Stimulated activated CD8-positive, alpha-beta memory T cell treated with anti-CD3 and anti-CD28 coated beads, Interleukin-7, amount 100 ng/mL, for 24 hours (primary cell): ENCODE data around the gene SYCP2.

Experiments used
- DNase-seq: peaks from one replicate; pipeline ENCODE4 v3.0.0-alpha.2; 2020; ENCODE audit warnings: low read depth

SYCP2 gene

DNA sequence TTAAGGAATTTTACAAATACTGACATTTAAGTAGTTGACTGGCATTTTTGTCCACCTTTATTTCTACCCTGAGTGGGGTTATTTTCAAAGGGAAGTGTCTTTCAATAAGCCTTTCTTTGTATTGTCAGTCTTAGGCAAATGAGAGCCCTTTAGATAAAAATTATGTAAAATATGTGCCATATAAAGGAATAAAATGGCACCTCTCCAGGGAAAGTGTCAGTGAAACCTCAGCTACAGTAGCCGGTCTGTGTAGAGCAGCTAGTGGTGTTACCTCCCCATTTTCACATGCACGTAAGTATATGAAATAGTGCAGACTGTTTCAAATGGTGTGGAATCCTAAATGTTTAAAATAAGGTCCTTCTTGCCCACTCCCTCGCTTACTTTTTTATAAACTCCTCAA is 11.7 kb upstream of the SYCP2 start:
- DNase-seq: no peak

DNA sequence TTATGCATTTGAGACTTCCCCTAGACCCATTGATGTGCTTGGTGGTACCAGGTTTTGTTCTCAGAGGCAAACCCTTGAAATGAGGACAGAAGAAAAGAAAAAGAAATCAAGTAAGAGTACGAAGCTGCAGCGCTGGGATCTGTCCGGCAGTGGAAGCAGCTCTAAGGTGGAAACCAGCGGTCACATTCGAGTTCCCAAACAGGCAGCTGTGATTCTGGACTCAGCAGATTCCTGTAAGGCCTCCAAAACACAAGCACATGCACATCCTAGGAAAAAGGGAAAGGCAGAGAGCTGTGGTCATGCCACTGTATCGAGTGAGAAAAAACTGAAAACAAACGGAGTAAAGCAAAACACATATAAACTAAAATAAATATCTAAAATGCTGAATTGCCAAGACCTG is 11.3 kb upstream of the SYCP2 start:
- DNase-seq: no peak

- no peak for DNase-seq
These were observed 8.8 kb upstream of the SYCP2 start for GRCh38 chr20:59942245-59942644.

DNA sequence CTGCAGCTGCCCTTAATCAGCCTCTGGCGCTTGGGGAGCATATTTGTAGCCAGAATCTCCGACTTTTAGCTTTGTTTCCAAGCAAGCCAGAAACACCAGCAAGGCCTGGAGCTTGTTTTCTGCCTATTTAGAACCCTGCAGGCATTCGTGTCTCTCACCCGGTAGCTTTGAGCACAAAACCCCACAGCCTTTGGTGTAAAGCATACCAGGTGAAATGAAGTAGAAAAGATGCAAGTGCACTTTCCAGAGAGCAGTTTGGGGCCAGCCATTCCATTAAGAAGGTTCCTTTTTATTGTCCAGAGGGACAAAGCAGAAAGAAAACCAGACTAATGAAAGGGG is 7.5 kb upstream of the SYCP2 start:
- no peak for DNase-seq

GRCh38 chr20:59940129-59940955 is 6.9 kb upstream of the SYCP2 start, which contains the start of the genes FAM217B and PPP1R3D:
Gene FAM217B, plus strand, starts transcription at chr20:59940389. Its CDS starts 3,555 bp downstream, at chr20:59943944.
Gene PPP1R3D, minus strand, starts transcription at chr20:59940305. Its CDS starts 374 bp downstream, at chr20:59939931.
- peak; percentile 80 for DNase-seq

DNA sequence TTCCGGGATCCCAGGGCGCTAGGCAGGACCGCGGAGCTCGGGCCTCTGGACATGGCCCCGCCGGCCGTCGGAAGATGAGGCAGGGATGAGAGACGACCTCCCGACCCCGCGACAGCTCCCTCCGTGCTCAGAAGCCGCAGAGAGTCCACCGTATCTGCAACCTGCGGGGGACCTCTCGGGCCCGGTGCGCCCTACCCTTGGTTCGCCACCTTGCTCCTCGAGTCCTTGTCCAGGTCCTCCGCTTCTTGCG is 6.4 kb upstream of the SYCP2 start:
- DNase-seq: no peak

GRCh38 chr20:59939052-59939878 is 5.8 kb upstream of the SYCP2 start:
- no peak for DNase-seq

- DNase-seq: no peak
These were observed 5.2 kb upstream of the SYCP2 start for GRCh38 chr20:59938696-59939051.

DNA sequence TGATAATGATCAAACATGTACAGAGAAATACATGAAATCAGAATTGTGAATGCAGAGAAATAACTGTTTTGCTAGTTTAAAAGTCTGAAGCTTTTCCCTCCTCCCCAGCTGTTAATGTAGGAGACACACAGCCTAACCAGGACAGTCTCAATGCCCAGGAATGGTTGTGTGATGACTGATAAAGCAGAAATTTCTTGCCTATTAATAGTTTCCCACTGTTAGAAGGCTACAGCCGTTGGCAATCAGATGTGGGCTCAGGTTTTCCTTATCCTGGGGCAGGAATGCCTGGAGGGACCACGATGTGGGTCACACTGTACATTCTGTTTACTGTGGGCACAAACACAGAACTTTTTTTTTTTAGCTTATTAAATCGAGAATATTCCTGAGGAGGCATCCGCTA is 4.8 kb upstream of the SYCP2 start:
- DNase-seq: no peak

DNA sequence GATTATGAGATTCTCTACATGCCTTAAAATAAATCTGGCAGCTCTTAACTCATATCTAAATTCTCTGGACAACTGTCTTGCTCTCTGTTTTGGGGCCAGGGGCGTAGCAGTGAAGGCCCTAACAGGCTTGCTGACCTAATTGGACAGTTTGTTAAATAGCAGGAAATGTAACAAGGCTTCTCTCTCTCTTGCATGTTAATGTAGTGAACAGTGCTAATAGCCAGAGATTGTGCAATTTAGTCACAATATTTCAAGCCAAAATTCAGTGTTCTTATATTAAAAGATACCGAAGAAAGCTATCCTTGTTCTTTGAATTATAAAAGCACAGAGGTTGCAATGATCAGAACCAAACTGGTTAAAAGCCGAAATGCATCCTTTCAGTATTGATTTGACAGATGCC is 3.7 kb upstream of the SYCP2 start:
- DNase-seq: no peak

DNA sequence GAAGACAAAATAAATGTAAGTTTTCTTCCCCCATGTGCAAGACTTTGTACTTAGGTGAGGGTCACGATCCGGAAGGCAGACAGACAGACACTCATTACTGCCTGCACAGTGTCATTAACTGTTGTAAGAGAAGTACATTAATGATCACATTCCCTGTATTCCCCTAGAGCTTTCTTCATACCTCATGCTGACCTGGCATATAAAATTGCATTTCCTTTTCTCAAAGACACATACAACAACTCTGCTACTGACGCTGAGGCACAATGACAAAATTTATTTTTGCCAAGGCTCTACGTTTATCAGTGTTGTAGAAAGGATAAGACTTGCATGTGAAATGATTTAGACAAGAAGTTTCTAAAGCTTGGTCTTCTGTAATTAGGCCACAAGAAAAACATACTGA is 3.0 kb upstream of the SYCP2 start:
- DNase-seq: no peak

DNA sequence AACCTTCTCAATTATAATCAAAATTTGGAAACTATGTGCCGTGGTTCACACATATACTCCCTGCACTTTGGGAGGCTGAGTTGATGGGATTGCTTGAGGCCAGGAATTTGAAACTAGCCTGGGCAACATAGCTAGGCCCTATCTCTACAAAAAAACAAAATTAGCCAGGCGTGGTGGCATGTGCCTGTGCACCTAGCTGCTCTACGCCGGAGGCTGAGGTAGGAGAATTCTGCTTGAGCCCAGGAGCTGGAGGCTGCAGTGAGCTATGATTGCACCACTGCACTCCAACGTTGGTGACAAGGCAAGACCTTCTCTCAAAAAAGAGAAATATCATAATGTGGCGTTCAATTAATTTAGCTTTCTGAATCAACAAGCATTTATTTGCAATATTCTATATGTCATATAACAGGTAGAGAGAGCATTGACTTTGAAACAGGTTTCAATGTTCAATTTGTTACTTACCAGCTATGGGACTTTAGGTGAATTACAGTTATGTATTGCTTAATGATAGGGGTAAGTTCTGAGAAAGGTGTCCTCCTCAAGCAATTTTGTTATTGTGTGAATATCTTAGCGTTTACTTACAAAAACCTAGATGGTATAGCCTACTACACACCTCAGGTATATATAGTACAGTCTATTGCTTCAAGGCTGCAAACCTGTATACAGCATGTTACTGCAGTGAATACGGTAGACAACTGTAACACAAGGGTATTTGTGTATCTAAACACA is 2.2 kb upstream of the SYCP2 start:
- no peak for DNase-seq

DNA sequence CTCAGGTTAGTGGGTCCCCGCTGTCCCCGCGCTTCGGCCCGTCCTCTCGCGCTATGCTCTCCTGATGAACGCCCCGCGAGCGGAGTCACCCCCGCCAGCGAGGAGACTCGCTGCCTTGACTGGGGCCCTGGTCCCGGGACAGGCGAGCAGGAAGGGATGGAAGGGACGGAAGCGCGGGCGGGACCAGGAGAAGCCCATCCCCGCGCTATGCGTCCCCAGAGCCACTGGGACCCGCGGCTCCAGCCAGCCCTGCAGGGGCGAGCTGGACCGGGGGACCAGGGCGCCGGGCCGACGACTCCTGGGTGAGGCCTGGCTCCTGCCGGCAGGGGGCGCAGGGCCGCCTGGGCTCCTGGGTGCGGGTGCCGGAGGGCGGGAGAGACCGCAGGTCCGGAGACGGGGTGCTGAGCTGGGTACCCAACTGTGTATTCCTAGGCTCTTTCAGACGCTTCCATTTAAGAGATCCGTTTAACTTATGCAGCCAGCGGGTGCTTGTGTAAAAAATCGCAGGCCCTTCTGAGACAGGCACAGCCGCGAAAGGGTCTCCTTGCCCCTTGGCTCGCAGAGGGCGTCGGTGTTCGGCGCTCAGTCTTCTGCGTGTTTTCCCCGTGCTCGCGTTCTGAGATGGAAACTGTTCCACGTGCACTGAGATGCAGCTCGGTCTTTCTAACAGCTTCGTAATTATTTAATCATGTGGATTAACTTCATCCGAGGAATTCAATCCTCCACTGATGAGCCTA is 580 bp upstream of the SYCP2 start:
- DNase-seq: peak; percentile 61

DNA sequence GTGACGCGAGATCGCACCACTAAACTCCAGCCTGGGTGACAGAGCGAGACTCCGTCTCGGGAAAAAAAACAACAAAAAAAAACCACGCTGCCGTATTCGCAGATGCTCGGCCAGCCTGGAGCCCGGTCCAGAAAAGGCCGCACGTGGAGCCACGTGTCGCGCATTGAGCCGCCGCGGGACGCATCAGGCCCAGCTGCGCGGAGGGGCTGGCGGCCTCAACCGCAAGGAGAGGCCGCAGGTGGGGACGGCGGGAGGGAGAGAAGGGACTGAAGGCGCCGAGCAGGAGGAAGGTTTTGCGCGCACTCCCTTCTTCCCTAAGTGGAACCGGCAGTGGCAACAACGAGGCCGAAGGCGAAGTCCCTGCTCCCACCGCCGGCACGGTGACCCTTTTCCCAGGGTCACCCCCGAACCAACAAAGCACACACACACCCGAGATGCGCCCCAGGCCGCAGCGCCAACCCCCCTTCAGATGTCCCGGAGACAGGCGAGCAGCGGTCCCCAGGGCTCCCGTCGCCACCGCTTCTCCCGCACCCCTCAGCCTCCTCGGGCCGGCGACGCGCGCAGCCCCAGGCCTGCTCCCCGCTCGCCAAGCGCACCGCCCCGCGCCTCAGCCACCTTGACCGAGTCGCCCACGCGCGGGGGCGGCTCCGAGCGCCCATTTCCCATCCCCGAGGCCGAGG is 681 bp downstream of the SYCP2 start:
- no peak for DNase-seq

GRCh38 chr20:59931511-59932312 is 1.7 kb downstream of the SYCP2 start:
- no peak for DNase-seq

DNA sequence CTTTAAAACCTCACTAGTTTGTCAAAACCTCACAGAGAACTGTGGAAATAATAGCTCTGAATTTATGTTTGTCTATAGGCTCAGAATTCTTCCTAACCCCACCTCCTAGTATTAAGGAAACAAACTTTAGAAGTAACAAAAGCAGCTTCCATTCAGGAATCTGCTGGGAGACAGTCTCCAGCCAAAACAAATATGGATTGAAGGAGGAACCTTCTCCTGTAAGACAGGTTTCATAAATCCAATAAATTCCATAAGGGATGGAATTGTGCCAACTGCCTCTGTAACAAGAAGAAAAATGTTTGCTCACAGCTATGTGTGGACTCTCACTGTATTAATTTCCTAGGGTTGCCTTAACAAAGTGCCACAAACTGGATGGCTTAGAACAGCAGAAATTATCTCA is 7.5 kb downstream of the SYCP2 start:
- no peak for DNase-seq

DNA sequence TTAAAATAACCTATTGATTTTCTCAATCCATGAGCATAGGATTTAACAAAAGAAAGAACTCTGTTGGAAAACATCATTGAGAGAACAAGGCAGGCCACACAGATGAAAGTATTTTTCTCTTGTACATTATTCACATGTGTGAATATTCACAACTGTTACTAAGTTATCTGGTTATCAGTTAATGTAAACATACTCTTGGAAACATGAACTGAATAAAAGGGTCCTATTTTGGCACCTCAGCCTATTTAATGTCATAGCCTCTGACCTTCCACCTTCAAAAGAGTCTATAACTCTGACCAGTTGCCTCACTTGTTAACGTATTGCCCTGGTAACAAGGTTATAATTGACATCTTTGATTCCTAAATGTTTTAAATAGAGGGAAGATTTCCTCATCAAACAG is 8.1 kb downstream of the SYCP2 start:
- no peak for DNase-seq

DNA sequence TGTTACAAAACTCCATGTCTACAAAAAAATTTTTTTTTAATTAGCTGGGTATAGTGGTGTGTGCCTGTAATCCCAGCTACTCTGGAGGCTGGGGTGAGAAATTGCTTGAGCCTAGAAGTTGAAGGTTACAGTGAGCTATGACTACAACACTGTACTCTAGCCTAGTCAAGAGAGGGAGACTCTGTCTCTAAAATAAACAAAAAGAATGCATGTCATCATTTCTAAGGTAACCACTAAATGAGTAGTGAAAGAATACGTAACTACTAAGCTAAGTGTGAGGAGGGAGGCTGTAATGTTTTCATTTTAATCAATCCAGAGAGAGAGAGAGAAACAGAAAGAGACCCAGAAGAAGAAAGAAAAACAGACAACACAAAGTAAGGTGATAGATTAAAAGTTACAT is 9.9 kb downstream of the SYCP2 start:
- DNase-seq: no peak

- DNase-seq: no peak
These were observed 12.5 kb downstream of the SYCP2 start for GRCh38 chr20:59920944-59921343.

DNA sequence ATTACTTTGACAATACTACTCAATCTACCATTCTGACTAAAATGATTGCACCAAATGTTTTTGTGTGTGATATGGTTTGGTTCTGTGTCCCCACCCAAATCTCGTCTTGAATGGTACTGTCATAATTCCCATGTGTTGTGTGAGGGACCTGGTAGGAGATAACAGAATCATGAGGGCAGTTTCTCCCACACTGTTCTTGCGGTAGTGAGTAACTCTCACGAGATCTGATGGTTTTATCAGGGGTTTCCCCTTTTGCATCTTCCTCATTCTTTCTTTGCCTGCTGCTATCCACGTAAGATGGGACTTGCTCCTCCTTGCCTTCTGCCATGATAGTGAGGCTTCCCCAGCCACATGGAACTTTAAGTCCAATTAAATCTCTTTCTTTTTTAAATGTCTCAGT is 20.8 kb downstream of the SYCP2 start:
- DNase-seq: no peak

DNA sequence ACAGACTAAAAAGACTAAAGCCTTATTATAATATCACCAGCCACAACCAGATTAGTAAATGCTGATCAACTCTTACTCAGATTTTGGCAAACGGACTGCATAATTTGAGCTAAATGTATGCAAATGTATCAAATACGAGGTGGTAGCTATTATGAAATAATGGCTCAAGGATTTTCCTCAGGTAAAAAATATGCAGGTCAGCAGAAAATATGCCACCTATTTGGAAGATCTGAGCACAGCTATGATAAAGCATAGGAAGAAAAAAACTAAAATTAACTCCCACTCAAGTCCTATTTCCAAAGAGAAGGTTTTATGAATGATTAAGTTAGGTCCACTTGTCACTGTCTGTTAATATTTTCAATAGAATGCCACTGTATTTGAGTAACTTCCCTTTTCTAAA is 22.4 kb downstream of the SYCP2 start:
- no peak for DNase-seq
